ACHN (cell line): Measurements from ENCODE around the gene ANKRD66.
"Not testable (repeated sequence)": the region's sequence is repeated elsewhere in the genome, so short reads cannot be mapped to it uniquely, and the experiment has no call there.

ENCODE experiments used
- DNase-seq: peaks from one replicate; pipeline ENCODE4 v3.0.0-alpha.2; 2015
- in situ Hi-C: cut with HindIII; loops from 2 replicates; pipeline ENCODE4 v1.10.0; 2017; ENCODE audit warnings: low sequenced_read_pairs, low pct_ligation_motif_present, low pct_unique_long_range_greater_than_20kb

ANKRD66 gene

GRCh38 chr6:46748940-46749503 lies 2.3 kb downstream of the ANKRD66 start:
- in situ Hi-C loops, result no loop called here
- no peak for DNase-seq

- no peak for DNase-seq
- in situ Hi-C loops, result no loop called here
These were observed 3.0 kb downstream of the ANKRD66 start for GRCh38 chr6:46749731-46750130.

DNA sequence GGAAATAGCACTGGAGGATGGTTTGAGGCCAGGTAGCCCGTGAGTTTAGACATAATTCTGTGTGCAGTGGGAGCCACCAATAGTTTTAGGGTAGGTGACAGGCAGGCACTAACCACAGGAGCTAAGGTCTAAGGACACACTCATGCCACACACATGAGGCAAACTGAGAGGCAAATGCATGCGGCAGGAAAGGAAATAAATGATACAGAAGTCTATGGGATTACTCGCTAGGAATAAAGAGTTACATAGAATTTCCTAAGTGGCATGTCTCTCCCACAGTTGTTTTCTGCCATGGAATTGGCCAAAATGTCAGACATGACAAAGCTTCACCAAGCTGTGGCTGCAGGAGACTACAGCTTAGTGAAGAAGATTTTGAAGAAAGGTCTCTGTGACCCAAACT lies 4.9 kb downstream of the ANKRD66 start:
- DNase-seq, result no peak
- in situ Hi-C loops, result no loop called here

GRCh38 chr6:46755865-46756264 lies 9.1 kb downstream of the ANKRD66 start:
- in situ Hi-C loops, result no loop called here
- no peak for DNase-seq

- in situ Hi-C loops, result no loop called here
These were observed 9.9 kb downstream of the ANKRD66 start for GRCh38 chr6:46756469-46757213.

DNA sequence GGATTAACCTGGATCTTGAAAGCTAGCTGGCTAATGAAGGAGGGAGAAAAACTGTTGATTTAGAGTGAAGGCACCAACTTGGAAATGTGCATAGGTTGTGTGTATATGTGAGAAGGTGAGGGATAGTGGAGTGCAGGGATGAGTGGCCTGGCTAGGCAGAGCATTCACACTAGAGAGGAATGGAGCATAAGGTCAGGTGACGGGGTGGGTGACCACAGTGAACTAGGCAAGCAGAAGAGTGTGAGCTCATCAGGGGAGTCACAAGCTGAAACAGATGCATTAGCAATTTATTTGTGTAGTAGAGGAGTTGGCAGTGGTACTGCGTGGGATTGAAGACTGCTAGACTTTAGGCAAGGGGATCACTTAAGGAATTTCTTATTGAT lies 10.5 kb downstream of the ANKRD66 start:
- in situ Hi-C loops, result no loop called here
- no peak for DNase-seq

More at GRCh38 chr6:46756469-46757213, 9.9 kb downstream of the ANKRD66 start:
- no peak for DNase-seq

GRCh38 chr6:46758960-46759753 lies 12.4 kb downstream of the ANKRD66 start:
- no peak for DNase-seq
- in situ Hi-C loops, result no loop called here

- no peak for DNase-seq
- in situ Hi-C loops, result no loop called here
These were observed 14.2 kb downstream of the ANKRD66 start for GRCh38 chr6:46760925-46761324.

GRCh38 chr6:46763466-46763865 lies 16.7 kb downstream of the ANKRD66 start:
- in situ Hi-C loops, result no loop called here
- no peak for DNase-seq

DNA sequence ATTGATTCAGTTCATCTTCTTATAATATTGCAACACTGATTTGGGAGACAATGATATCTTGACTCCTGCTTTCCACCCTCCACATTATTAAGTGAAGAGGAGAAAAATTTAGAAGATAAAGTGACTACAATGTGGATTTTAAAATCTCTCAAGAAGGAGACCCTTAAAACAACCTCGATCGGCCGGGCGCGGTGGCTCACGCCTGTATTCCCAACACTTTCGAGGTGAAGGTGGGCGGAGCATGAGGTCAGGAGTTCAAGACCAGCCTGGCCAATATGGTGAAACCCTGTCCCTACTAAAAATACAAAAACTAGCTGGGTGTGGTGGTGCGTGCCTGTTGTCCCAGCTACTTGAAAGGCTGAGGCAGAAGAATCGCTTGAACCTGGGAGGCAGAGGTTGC lies 17.5 kb downstream of the ANKRD66 start:
- in situ Hi-C loops, result not testable (repeated sequence)

GRCh38 chr6:46764961-46765360 lies 18.2 kb downstream of the ANKRD66 start:
- no peak for DNase-seq
- in situ Hi-C loops, result no loop called here

More for the DNA sequence above, 17.5 kb downstream of the ANKRD66 start:
- DNase-seq, result not testable (repeated sequence)

- DNase-seq, result no peak
- in situ Hi-C loops, result no loop called here
These were observed 25.3 kb downstream of the ANKRD66 start for GRCh38 chr6:46772016-46772415.

DNA sequence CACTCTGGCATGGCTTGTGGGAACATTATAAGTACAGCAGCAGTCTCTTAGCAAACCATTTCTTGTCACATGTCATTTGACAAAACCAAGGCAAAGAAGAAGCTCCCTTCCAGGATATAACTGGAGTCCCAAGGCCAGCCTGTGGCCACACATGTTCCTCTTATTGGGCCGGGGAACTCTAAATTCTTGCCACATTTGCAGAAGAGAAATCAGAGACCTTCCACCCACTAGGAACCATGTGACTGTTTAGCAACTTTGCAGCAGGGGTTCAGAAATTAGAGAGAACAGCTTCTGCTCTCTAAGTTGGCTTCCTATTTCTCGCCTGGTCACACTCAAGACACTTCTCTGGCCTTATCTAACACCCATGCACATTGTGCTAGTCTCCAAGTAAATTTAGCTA lies 26.0 kb downstream of the ANKRD66 start:
- DNase-seq, result no peak
- in situ Hi-C loops, result no loop called here

DNA sequence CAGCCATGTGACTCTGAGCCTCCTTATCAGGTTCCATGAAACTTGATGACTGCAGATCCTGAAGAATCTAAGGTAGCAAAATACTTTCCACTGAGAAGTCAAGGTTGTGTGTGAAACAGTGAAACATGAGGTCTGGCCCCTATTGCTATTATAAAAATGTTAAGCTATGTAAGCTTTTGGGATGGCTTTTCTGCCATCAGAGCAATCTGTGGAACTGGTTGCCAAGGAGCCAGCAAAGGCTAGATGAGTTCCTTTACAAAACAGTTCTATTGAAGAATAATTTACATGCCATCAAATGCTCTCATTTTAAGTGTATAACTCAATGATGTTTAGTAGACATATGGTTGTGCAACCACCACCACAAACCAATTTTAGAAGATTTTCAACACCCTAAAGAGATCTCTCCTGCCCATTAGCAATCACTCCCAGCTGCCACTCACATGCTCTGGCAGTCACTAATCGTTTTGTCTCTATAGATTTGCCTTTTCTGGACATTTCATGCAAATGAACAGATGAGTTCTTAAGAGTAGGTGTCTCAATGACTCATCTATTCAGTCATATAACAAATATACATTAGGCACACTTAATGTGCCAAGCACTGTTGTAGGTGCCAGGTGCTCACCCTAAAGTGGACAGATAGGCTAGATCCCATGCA lies 26.6 kb downstream of the ANKRD66 start:
- in situ Hi-C loops, result no loop called here

GRCh38 chr6:46774736-46775135 lies 28.0 kb downstream of the ANKRD66 start:
- in situ Hi-C loops, DNase-seq: not testable (repeated sequence)

More for the DNA sequence above, 26.6 kb downstream of the ANKRD66 start:
- no peak for DNase-seq

- DNase-seq, result no peak
- in situ Hi-C loops, result no loop called here
These were observed 29.5 kb downstream of the ANKRD66 start for GRCh38 chr6:46776070-46776712.

DNA sequence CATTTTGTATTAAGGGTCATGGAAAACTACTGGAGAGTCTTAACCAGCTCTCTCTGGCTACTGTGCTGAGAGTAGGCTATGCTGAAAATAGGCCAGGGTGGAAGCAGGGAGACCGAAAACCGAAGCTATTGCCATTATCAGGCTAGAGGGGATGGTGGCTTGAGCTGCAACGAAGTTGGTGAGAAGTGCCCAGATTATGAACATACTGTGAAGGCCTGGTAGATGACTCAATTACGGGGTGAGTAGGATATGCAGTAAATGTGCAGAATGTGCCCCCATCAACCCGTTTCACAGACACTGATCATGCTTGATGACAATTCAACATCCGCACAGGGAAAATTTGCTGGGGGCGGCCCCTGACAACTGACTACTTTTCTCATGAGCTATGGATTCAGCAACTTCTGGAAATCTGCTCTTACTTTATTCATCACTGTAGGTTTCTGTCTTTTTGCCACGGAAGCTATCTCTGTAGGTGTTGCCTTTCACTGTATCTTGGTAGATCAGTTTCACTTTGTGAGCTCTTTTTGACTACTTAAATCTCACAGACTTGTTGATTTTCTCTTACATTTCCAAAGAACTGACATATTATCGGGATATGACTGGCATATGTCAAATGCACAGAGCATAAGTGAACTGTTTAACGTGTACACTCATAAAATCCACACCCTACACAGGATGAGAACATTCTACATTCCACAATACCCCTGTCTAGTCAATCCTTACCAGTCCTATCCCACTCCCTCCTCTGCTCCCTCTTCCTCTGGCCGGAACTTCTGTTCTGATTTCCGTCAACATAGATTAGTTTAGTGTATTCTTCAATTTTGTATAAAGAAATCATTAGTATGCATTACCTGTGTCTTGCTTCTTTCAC lies 31.0 kb downstream of the ANKRD66 start:
- DNase-seq, result no peak
- in situ Hi-C loops, result no loop called here
